Mammary epithelial cell (primary cell): ENCODE measurements around the gene LRRC4B.

Experiments used
- CTCF ChIP-seq, 2 donors: IDR thresholded peaks in 1 of 2; conservative IDR thresholded peaks in 1 of 2; 2 replicates each; pipeline ENCODE4 v1.5.1; 2011 to 2012; ENCODE audit warnings: inconsistent platforms in 2 of 2, low read length in 2 of 2, mild to moderate bottlenecking in 2 of 2, control low read depth in 1 of 2, low read depth in 1 of 2; ENCODE audit not compliant: insufficient read depth in 1 of 2; ENCODE audit errors: extremely low read depth in 1 of 2
- EZH2 ChIP-seq: IDR thresholded peaks from 2 replicates; pipeline ENCODE4 v1.6.1; 2012; ENCODE audit warnings: low read length, inconsistent platforms, borderline replicate concordance

DNA sequence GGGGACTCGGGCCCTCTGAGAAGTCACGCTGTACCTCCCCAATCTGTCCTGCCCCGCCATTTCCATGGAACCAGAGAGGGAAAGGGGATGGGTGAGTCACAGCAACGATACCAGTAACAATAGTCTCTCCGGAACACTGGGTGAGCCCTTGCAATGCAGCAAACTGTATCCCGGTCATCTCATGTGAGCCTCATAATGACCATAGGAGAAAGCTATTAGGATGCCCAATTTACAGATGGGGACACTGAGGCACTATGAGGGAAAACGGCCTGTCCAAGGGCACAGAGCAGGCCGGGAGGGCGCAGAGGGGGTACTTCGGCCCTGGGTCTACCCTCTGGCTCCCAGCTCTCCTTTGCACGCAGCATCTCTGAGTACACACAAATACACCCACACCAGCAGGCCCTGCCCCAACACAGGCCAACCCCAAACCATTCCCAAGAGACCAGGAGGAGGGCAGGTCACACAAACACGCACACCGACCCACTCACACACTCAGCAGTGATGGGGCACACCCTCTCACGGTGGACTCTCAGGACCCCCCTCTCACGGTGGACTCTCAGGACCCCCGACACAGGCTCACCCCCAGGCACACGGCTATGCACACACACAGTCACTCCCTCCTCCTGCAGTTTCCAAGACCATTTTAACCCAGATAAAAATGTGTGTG lies 18.2 kb downstream of the LRRC4B start:
- TF ChIP-seq CTCF (conservative IDR thresholded peaks at IDR 0.05 in 1 of 2, IDR thresholded peaks at IDR 0.05 in 1 of 2; ENCODE audit: extremely low read depth in 1 of 2, insufficient read depth in 1 of 2, low read depth in 1 of 2, low read length in 2 of 2) (no peak), EZH2 (no peak)
